Large intestine (tissue), 3 donors: ENCODE data around the gene SAP130. TPM values are rescaled to one million over a fixed set of nuclear protein-coding genes. Genes with fewer than 3 reads are reported as not detected.

Source experiments
- DNase-seq, 2 donors: peaks; one replicate each; pipeline versions ENCODE4 v3.0.0 to v3.0.0-alpha.2; 2013
- H3K27ac ChIP-seq: one replicate; pipeline ENCODE4 v1.5.1; 2013; ENCODE audit warnings: low read length
- H3K27me3 ChIP-seq: 2 replicates; pipeline ENCODE4 v1.6.1; 2013; ENCODE audit warnings: low read length; ENCODE audit not compliant: control insufficient read depth, insufficient read depth
- H3K36me3 ChIP-seq: 2 replicates; pipeline ENCODE4 v1.6.1; 2013; ENCODE audit warnings: low read length; ENCODE audit not compliant: control insufficient read depth, insufficient read depth
- H3K4me1 ChIP-seq: one replicate; pipeline ENCODE4 v1.6.1; 2013; ENCODE audit warnings: low read length; ENCODE audit not compliant: control insufficient read depth, insufficient read depth
- H3K4me3 ChIP-seq: one replicate; pipeline ENCODE4 v1.5.1; 2013; ENCODE audit warnings: low read length
- H3K9me3 ChIP-seq: one replicate; pipeline ENCODE4 v1.6.1; 2013; ENCODE audit warnings: mild to moderate bottlenecking, low read depth, low read length, moderate library complexity; ENCODE audit not compliant: control insufficient read depth
- WGBS: methylation state at CpG from one replicate; pipeline ENCODE4 v1.1.5; 2013; ENCODE audit warnings: low lambda C conversion rate; ENCODE audit not compliant: insufficient coverage; 5-methylcytosine and 5-hydroxymethylcytosine counted together
- polyA plus RNA-seq: library from polyadenylated mRNA; unstranded; fragments of 120-200 nt; gene quantifications from one replicate; pipeline ENCODE4 v1.2.1, GENCODE V29; 2013

Gene SAP130
- polyA plus RNA-seq, 1 donor: 26.9 TPM

DNA sequence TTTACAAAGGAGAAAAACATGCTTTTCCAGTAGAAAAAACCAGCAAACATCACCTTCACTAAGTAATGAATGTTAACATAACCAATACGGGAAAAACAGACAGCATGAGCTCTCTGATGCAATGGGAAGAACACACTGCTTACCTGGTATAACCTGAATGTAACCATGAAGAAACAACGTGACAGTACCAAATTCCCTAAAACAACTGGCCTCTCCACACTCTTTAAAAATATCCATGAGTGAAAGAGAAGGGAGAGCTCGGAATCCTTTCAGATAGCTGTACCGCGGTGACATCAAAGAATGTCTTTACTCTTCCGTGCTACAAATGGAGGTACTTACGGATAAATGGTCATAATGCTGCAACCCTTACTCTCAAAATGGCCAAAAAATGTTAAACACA lies 32.1 kb downstream of the SAP130 start:
- Histone ChIP-seq H3K9me3 (no peaks in the 10 kb centered on the region), H3K36me3 (peaks cover 77% of the 10 kb centered on the region), H3K27me3 (no peaks in the 10 kb centered on the region), H3K27ac (no peak overlapping the region), H3K4me1 (no peaks in the 10 kb centered on the region), H3K4me3 (no peak overlapping the region)
- WGBS: 97% methylated on average over 5 of the region's 7 CpGs
- DNase-seq: no peak

DNA sequence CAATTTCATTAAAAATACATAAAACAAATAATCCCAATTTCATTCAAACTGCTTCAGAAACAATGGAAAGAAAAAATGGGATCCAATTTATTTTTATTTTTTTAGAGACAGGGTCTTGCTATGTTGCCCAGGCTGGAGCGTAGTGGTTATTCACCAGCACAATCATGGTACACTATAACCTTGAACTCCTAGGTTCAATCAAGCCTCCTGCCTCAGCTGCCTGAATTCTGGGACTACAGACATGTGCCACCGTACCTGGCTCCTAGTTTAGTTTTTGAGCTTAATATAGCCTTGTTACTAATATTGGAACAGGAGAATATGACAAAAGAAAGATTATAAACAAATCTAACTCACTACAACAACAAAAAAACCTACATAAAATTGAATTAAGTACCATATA lies 34.2 kb downstream of the SAP130 start:
- no peaks in the 10 kb centered on the region for H3K9me3 ChIP-seq
- WGBS: no CpG with 5 or more reads among the region's 2 CpGs
- no peak for DNase-seq
- H3K36me3 ChIP-seq: peaks cover 71% of the 10 kb centered on the region
- no peak overlapping the region for H3K27ac ChIP-seq
- no peaks in the 10 kb centered on the region for H3K27me3 ChIP-seq
- H3K4me1 ChIP-seq: no peaks in the 10 kb centered on the region
- H3K4me3 ChIP-seq: no peak overlapping the region

DNA sequence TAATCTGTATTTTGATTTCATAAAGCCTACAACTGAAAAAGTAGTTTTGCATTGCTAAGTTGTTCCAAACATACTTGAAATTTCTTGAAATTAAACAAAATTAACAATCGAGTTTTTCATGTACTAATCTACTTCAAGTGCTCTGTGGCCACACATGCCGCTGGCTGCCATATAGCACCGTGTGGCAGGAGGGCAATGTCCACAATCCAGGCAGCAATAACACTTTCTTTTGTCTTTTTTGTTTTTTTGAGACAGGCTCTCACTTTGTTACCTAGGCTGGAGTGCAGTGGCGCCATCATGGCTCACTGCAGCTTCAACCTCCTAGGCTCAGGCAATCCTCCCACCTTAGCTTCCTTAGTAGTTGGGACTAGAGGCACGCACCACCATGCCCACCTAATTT lies 36.1 kb downstream of the SAP130 start:
- Histone ChIP-seq H3K9me3 (no peaks in the 10 kb centered on the region), H3K36me3 (peaks cover 75% of the 10 kb centered on the region), H3K4me3 (no peak overlapping the region), H3K27me3 (no peaks in the 10 kb centered on the region), H3K4me1 (no peaks in the 10 kb centered on the region), H3K27ac (no peak overlapping the region)
- WGBS: no CpG with 5 or more reads among the region's 5 CpGs
- DNase-seq: no peak

DNA sequence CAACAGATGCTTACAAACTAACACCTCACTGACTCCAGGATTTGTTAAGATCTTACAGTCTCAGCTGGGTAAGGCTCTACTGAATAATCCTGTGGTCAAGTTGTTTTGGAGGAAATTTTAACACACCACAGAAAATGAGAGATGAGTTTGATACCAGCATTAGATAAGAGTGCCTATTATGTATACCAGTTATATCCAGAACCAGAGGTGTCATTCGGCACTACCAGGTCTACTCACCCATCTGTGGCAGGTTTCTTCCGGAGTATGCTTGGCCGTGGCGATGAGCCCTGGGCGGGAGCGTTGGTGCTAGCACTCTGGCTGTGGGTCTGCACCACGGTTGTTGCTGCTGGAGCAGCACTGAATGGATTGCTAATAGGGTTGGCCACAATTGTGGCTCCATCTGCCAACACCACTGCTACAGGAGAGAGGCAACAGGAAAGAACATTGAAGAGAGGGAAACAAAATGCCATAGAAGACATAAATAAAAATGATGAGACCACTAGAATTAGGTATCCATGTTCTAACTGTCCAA lies 41.2 kb downstream of the SAP130 start:
- Histone ChIP-seq H3K4me3 (no peak overlapping the region), H3K27me3 (no peaks in the 10 kb centered on the region), H3K27ac (no peak overlapping the region), H3K4me1 (no peaks in the 10 kb centered on the region), H3K9me3 (no peaks in the 10 kb centered on the region), H3K36me3 (peaks cover 84% of the 10 kb centered on the region)
- no CpG with 5 or more reads among the region's 7 CpGs for WGBS
- no peak for DNase-seq

- no peak overlapping the region for H3K4me3 ChIP-seq
- peaks cover 83% of the 10 kb centered on the region for H3K36me3 ChIP-seq
- H3K4me1 ChIP-seq: no peaks in the 10 kb centered on the region
- H3K9me3 ChIP-seq: no peaks in the 10 kb centered on the region
- no peaks in the 10 kb centered on the region for H3K27me3 ChIP-seq
- no peak for DNase-seq
- WGBS: no CpG with 5 or more reads among the region's 13 CpGs
- no peak overlapping the region for H3K27ac ChIP-seq
Observed at GRCh38 chr2:127985735-127986134, 42.1 kb downstream of the SAP130 start.

DNA sequence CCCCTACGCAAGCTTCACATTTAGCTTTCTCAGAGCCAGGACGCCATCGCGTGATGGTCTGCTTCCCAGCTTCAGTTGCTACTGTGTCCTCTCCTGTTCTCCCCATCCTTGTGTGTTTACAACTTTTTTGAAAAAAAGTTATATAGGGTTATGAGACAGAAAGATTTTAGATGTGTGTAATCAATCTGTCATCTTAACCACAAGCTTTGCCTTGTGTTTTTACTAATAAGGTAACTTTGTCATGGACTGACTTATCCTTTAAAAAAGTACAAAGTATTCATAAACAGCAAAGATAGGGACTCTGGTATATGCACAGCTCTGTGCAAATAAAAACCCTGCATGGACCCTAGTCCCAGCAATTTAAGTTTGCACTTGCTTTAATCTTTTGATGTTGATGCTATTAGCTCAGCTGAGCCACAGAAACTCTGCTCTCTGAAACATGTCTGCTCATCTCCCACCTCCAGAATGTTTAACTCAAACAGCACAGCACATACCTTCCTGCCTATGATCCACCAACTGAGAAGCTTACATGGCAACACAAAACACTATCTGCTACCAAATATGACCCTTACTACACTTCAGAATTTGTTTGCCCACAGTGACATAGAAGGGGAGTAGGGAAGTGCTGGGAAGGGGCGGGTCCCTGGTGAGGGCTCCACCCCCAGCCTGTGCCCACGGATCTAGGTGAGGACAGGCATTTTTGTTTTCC lies 42.7 kb downstream of the SAP130 start:
- Histone ChIP-seq H3K27me3 (no peaks in the 10 kb centered on the region), H3K4me1 (no peaks in the 10 kb centered on the region), H3K4me3 (no peak overlapping the region), H3K9me3 (no peaks in the 10 kb centered on the region), H3K36me3 (peaks cover 83% of the 10 kb centered on the region), H3K27ac (no peak overlapping the region)
- WGBS: no CpG with 5 or more reads among the region's 6 CpGs
- no peak for DNase-seq

DNA sequence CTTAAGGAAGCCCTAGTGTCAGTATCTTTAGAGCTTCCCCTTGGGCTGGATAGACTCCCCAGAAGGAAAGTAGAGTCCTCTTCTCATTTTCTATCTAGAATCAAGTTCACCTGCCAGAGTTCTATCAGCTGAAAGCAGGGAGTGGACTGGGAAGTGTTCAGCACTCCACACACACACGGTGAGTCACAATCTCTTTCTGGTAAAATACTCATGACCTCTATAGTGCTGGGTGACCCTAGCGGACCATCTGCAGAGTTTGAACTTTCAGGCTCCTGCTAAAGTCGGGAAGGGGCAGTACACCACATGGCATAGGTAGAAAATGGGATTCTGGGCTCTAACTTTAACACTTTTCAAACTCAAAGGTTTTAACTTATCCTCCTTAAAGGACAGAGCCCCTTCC lies 43.3 kb downstream of the SAP130 start:
- no CpG with 5 or more reads among the region's 3 CpGs for WGBS
- Histone ChIP-seq H3K4me1 (no peaks in the 10 kb centered on the region), H3K9me3 (no peaks in the 10 kb centered on the region), H3K27ac (no peak overlapping the region), H3K27me3 (no peaks in the 10 kb centered on the region), H3K4me3 (no peak overlapping the region), H3K36me3 (peaks cover 83% of the 10 kb centered on the region)
- DNase-seq: no peak

GRCh38 chr2:127969446-127969845 lies 58.4 kb downstream of the SAP130 start:
- no CpG with 5 or more reads among the region's 4 CpGs for WGBS
- Histone ChIP-seq H3K36me3 (peaks cover 49% of the 10 kb centered on the region), H3K27me3 (no peaks in the 10 kb centered on the region), H3K27ac (no peak overlapping the region), H3K4me3 (no peak overlapping the region), H3K4me1 (no peaks in the 10 kb centered on the region), H3K9me3 (no peaks in the 10 kb centered on the region)
- DNase-seq: no peak

GRCh38 chr2:127968610-127969339 lies 59.1 kb downstream of the SAP130 start:
- WGBS: 89% methylated on average over 6 of the region's 11 CpGs
- peaks cover 47% of the 10 kb centered on the region for H3K36me3 ChIP-seq
- no peaks in the 10 kb centered on the region for H3K4me1 ChIP-seq
- H3K27me3 ChIP-seq: no peaks in the 10 kb centered on the region
- H3K9me3 ChIP-seq: no peaks in the 10 kb centered on the region
- no peak overlapping the region for H3K4me3 ChIP-seq
- no peak for DNase-seq
- H3K27ac ChIP-seq: no peak overlapping the region

DNA sequence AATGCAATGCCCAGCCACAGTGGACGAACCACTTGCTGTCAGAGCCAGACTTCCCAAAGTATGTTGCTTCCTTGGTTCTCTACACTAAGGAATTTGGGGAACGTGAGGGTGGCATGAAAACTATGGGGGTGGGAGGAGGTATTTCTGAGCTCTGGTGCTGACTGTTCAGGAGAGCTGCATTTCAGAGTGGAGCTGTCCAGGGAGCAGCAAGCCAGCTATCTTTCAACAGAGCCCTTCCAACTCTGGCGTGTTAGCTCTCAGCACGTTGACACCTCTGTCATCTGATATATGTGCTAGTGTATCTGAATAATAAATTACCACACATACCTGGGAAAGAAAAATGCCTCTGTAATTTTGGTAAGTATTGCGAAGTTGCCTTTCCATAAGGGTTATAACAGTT lies 66.1 kb downstream of the SAP130 start:
- Histone ChIP-seq H3K4me3 (no peak overlapping the region), H3K36me3 (peaks cover 39% of the 10 kb centered on the region), H3K9me3 (no peaks in the 10 kb centered on the region), H3K27me3 (no peaks in the 10 kb centered on the region), H3K4me1 (no peaks in the 10 kb centered on the region), H3K27ac (no peak overlapping the region)
- 100% methylated on average over 1 of the region's 5 CpGs for WGBS
- no peak for DNase-seq
